GM21737 (cell line): ENCODE measurements around the gene ACP4.

Source experiments
- ATAC-seq: cut with Tn5 transposase; IDR thresholded peaks from one replicate; pipeline ENCODE4 v1.9.1; 2021; ENCODE audit warnings: mild to moderate bottlenecking, moderate library complexity; ENCODE audit not compliant: unreplicated experiment

ACP4 gene

DNA sequence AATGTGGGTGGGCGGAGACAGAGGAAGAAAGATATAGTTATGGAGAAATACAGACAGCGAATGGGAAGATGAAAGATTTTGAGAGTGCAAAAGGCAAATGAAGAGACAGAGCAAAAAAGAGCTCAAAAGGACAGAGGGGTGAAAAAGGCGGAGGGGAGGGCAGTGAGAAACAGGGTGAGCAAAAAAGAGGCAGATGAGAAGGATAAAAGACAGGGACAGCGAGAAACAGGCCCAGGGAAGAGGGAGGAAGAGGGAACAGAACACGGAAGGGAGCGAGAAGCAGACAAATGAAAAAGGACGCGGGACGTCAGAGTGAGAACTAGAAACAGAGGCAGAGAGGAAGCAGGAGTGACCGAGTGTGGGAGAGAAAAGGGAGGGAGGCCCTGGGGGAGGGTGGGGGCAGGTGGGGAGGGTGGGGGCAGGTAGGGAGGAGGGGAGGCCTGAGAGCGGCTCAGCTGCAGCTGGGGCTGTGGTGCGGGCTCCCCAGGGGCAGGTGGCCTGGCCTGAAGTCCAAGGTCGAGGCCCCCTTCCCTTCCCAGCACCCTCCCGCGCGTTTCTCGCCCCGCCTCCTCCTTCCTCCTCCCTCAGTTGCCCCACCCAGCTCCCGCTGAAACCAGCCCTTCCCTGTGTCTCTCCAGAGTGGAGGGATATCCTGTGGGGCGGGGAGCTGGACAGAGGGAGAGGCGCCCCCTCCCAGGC, 30.5 kb downstream of the ACP4 start:
- ATAC-seq = no peak

GRCh38 chr19:50821248-50821612, 31.0 kb downstream of the ACP4 start:
- ATAC-seq = no peak

DNA sequence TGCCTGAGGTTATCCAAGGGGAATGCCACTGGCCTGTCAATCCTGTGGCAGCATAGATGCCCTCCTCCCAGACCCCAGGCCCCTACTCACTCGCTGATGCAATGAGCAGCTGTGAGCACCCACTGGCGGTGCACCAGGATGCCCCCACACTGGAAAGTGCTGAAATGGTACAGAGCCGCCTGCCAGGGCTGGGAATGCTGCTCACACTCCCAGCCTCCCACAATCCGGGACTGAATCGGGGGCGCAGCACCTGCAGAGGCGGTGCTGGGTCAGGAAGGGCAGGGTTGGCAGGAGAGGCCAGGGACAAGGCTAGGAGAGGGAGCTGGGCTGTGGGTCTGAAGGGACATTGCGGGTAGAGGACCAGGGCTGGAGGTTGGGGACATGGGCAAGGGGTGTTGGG, 31.4 kb downstream of the ACP4 start:
- ATAC-seq = no peak

DNA sequence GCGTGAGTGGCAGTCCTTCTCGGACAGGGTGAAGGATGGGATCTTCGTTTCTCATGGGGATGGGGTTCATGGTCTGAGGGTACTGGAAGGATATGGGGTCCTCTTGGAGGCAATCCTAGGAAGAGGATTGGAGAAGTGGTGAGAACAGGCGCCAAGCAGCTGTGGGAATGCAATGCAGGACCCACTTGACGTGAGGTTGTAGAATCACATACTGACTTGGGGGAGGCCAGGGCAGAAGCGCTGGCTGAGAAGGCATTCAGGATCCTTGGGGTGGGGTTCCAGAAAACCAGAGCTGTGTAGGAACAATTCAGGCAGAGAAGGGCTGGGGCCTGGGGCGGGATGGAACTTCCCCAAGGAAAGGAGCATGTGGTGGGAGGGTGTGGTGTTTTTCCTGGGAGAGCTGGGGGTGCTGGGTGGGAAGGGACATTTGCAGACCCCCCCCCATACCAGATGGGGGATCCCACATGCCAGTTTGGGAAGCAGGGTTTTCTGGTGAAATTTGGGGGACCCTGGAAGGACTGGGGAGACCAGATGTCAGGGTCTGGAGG, 32.5 kb downstream of the ACP4 start:
- no peak for ATAC-seq

- ATAC-seq = no peak
Observed at GRCh38 chr19:50823389-50824042, 33.3 kb downstream of the ACP4 start, which contains the start of gene KLK1. Gene KLK1 (minus strand): TSS chr19:50823787. CDS start chr19:50823748, 39 bp downstream.

DNA sequence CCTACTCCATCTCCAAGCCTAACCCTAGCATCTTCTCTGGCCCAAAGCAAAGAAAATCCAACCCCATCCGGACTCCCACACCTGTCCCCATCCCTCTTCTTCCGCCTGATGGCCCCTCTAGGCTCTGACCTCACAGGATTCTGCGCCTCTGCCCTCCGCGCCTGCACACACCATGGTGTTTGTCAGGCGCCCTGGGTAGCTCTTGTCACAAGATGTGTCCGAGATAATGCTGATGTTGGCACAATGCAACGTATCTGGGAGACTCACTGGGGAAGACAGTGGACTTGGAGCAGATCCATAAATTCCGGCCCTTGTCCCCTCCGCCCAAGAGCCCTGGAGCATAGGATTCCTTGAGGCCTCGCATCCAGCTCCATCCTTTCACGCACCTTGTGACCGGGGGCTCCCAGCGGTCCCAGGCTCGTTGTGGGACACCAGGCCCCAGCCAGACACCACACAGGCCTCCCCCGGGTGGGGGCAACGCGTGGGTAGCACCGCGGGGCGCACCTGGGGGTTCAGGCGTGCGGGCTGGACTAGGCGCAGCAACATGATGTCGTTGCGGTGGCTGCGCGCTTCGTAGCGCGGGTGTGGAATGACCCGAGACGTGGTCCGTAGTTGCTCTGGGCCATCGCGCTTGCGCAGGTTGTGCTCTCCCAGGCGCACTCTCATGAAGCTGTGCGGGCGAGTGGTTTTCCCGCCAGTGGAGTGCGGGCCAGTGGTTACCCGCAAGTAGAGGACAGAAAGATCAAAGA, 36.5 kb downstream of the ACP4 start:
- no peak for ATAC-seq

GRCh38 chr19:50827476-50827875, 37.3 kb downstream of the ACP4 start:
- ATAC-seq = no peak

GRCh38 chr19:50829801-50830200, 39.6 kb downstream of the ACP4 start:
- no peak for ATAC-seq

DNA sequence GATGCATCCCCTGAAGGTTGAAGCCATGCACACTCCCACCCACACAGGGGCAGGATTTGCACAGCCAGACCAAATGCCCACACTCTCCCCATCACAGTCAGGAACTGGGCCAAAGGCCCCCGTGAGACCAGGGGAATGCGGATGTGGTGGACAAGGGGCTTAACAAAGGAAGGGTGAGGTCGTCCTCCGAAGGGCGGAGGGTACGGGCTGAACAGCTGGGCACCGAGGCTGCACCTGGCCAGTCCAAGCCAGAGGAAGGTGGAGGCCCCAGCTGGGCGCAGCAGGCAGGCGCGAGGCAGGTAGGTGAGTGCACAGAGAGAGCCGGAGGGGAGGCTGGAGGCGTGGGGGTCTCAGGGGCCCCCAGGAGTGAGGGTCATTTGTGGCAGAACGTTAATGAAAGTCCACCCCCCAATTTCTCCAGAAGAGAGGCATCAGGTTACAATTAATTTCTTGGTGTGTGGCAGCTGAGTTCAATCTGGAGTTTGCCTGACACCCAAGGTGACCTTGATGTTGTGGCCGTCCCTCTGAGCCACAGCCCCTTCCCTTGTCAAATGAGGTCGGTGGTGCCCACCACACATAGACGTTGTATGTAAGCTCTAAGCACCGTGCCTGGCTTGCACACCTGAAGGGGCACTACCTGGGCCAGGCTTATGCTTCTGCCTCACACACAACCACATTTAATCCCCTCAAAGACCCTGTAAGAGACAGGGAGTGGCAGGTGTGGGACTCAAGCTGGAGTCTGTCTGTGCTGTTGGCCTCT, 40.2 kb downstream of the ACP4 start:
- ATAC-seq = no peak

DNA sequence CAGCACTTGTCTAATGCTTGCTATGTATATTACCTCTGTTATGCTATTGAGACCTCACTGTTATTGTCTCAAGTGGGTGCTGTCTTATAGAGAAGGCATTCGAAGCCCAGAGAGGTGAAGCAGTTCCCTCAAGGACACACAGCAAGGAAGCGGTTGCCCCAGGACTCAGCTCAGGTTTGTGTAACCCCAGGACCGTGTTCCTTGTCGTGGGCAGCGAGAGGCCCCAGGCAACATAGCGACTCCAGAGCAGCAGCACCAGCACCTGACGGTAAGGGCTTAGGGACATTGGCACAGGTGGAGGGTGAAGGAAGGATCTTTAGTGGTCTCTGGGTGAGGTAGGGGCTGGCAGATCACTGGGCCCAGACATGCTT, 40.8 kb downstream of the ACP4 start:
- no peak for ATAC-seq

- no peak for ATAC-seq
Observed at GRCh38 chr19:50832666-50833065, 42.5 kb downstream of the ACP4 start.

DNA sequence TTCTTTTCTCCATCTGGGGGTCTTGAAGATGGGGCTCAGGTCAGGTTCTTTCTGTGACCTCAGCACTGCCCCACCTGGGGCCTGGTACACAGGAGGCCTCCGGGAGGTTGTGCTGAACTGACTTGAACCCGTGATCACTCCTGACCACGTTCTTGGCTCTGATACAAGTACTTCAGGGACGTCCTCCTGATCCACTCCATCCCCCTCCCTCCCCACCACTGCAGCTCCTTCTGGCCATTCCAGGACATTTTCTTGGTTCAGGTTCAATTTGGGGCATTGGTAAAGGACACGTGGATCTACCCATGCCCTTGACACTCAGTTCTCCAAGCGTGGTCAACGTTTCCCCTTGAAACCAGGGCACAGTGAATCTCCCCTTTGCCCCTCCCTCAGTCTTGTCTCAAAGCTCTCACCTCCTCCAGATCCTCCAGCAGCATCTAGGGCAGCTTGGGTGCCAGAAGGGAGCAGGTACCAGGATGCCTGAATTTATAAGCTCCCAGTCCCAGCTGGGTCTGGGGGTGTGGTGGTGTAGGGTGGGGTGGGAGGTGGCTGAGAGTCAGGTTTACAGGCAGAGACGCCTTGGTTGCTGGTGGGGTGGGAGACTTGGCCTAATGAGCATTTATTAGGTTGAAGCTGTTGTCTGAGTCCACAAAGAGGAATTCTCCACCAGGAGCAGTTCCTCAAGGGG, 43.0 kb downstream of the ACP4 start, which contains the start of gene KLK15:
KLK15 (minus strand) TSS at position 458 of the 685 bp plus-strand sequence. CDS start 2,082 bp downstream, outside the sequence.
- no peak for ATAC-seq

GRCh38 chr19:50833802-50834167, 43.6 kb downstream of the ACP4 start:
- ATAC-seq = no peak

GRCh38 chr19:50835103-50835784, 45.0 kb downstream of the ACP4 start:
- ATAC-seq = no peak

DNA sequence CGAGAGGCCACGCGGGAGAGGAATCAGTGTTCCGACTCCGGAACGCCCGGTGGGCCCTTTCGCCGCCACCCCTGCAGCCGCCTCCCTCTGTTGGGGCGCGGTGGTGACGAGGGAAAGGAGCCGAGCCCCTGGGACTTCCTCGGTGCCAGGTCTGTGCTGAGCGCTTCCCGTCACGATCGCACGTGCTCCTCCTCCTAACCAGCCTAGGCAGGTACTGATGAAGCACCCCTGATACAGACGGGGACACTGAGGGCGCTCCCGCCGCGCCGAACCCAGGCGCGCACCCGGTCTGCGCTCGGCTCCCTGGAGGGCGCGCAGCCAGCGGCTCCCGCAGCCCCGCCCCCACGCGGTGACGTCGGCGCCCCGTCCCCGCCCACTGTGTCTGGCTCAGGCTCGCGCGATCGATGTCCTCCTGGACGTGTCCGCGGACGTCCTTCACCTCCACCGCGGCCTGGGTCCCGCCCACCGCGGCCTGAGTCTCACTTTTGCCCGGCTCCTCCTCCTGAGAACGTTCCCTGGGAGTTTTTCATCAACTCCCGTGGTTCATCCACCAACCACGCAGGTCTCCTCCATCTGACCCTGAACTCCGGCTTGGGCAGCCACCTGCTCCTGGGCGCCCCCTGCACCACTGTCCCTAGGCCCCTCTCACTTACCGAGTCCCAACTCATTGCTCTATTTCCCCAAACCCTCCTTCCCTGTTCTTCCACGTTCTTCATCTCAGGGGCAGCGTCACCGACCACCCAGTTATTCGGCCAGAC, 45.7 kb downstream of the ACP4 start:
- peak; percentile 82 for ATAC-seq

- ATAC-seq = no peak
Observed at GRCh38 chr19:50836543-50837195, 46.5 kb downstream of the ACP4 start.

DNA sequence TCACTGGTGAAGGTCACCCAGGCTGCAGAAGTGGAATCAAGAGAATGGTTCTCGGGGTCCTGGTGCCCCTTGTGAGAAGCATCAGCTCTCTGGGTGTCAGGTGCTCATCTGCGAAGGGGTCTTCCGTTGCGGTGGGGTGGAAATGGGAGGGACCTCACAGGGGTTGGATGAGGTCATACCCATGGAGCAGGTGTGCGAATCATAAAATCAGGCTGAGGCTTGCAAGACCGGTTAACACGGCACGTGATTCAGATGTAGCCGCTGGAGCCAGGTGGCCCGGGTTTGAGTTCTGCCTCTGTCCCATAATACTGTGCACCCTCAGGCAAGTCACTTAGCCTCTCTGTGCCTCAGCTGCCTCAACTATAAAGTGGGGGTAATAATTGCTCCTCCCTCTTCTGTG, 47.1 kb downstream of the ACP4 start:
- ATAC-seq = no peak

- ATAC-seq = no peak
Observed at GRCh38 chr19:50838239-50838638, 48.0 kb downstream of the ACP4 start.
